Neutrophil (primary cell): ENCODE measurements around the gene FGF14.

Experiments used
- H3K27ac ChIP-seq: fragments of 200-600 bp; sonication (generic); 2 replicates; pipeline ENCODE4 v1.5.1; 2016; ENCODE audit warnings: mild to moderate bottlenecking, moderate library complexity
- H3K27me3 ChIP-seq: fragments of 200-600 bp; sonication (generic); 2 replicates; pipeline ENCODE4 v1.6.0; 2016; ENCODE audit warnings: mild to moderate bottlenecking
- H3K36me3 ChIP-seq: fragments of 200-600 bp; sonication (generic); 2 replicates; pipeline ENCODE4 v1.5.1; 2017
- H3K4me1 ChIP-seq, 2 experiments: fragments of 200-600 bp in 1 of 2; sonication (generic) in 1 of 2; 1 replicate in 1 of 2; 2 replicates in 1 of 2; pipeline versions ENCODE4 v1.5.1 to v1.6.1; 2013 to 2016; ENCODE audit warnings: low read depth in 1 of 2, low read length in 1 of 2, mild to moderate bottlenecking in 1 of 2, moderate library complexity in 1 of 2; ENCODE audit not compliant: control insufficient read depth in 1 of 2, insufficient read depth in 1 of 2
- H3K4me3 ChIP-seq, 2 experiments: fragments of 200-600 bp in 1 of 2; sonication (generic) in 1 of 2; 1 replicate in 1 of 2; 2 replicates in 1 of 2; pipeline ENCODE4 v1.5.1; 2013 to 2016; ENCODE audit warnings: low read depth in 1 of 2, low read length in 1 of 2, mild to moderate bottlenecking in 1 of 2, moderate library complexity in 1 of 2
- H3K9me3 ChIP-seq: fragments of 200-600 bp; sonication (generic); 2 replicates; pipeline ENCODE4 v1.5.1; 2016
- CTCF ChIP-seq: fragments of 200-600 bp; sonication (generic); IDR thresholded peaks from 2 replicates; pipeline ENCODE4 v1.5.1; 2016; ENCODE audit warnings: antibody characterized with exemption

FGF14 gene

GRCh38 chr13:102176846-102177245 is 225.0 kb downstream of the FGF14 start:
- Histone ChIP-seq H3K36me3 (no peaks in the 10 kb centered on the region), H3K4me3 (no peak overlapping the region), H3K27ac (no peak overlapping the region), H3K9me3 (no peaks in the 10 kb centered on the region), H3K27me3 (no peaks in the 10 kb centered on the region), H3K4me1 (no peaks in the 10 kb centered on the region)
- TF ChIP-seq CTCF, result no peak

- Histone ChIP-seq H3K27ac (no peak overlapping the region), H3K36me3 (no peaks in the 10 kb centered on the region), H3K9me3 (no peaks in the 10 kb centered on the region), H3K27me3 (no peaks in the 10 kb centered on the region), H3K4me3 (no peak overlapping the region), H3K4me1 (no peaks in the 10 kb centered on the region)
- no peak for TF ChIP-seq CTCF
These were observed 229.4 kb downstream of the FGF14 start for GRCh38 chr13:102172406-102172805.

GRCh38 chr13:102170305-102170704 is 231.5 kb downstream of the FGF14 start:
- no peaks in the 10 kb centered on the region for H3K27me3 ChIP-seq
- no peak for TF ChIP-seq CTCF
- no peak overlapping the region for H3K4me3 ChIP-seq

GRCh38 chr13:102169471-102170015 is 232.3 kb downstream of the FGF14 start:
- Histone ChIP-seq H3K9me3 (no peaks in the 10 kb centered on the region), H3K27ac (no peak overlapping the region), H3K4me3 (no peak overlapping the region), H3K27me3 (no peaks in the 10 kb centered on the region), H3K36me3 (no peaks in the 10 kb centered on the region), H3K4me1 (no peaks in the 10 kb centered on the region)
- TF ChIP-seq CTCF, result no peak

More at GRCh38 chr13:102170305-102170704, 231.5 kb downstream of the FGF14 start:
- H3K36me3 ChIP-seq, result no peaks in the 10 kb centered on the region
- H3K27ac ChIP-seq, result no peak overlapping the region
- H3K9me3 ChIP-seq, result no peaks in the 10 kb centered on the region
- H3K4me1 ChIP-seq, result no peaks in the 10 kb centered on the region

- Histone ChIP-seq H3K27me3 (no peaks in the 10 kb centered on the region), H3K4me3 (no peak overlapping the region), H3K27ac (no peak overlapping the region), H3K36me3 (no peaks in the 10 kb centered on the region), H3K9me3 (no peaks in the 10 kb centered on the region), H3K4me1 (no peaks in the 10 kb centered on the region)
- no peak for TF ChIP-seq CTCF
These were observed 249.1 kb downstream of the FGF14 start for GRCh38 chr13:102152790-102153189.

- no peaks in the 10 kb centered on the region for H3K27me3 ChIP-seq
- no peak for TF ChIP-seq CTCF
These were observed 254.5 kb downstream of the FGF14 start for GRCh38 chr13:102147353-102147752.

More at GRCh38 chr13:102147353-102147752, 254.5 kb downstream of the FGF14 start:
- Histone ChIP-seq H3K27ac (no peak overlapping the region), H3K4me1 (no peaks in the 10 kb centered on the region), H3K4me3 (no peak overlapping the region), H3K36me3 (no peaks in the 10 kb centered on the region), H3K9me3 (no peaks in the 10 kb centered on the region)
